Body of pancreas (tissue), 4 donors: ENCODE measurements around the gene THPO.

ENCODE experiments used
- POLR2A ChIP-seq, 3 donors: fragments of 450-650 bp; IDR thresholded peaks; one replicate each; pipeline ENCODE4 v1.6.1; 2016; ENCODE audit warnings: antibody characterized with exemption in 3 of 3, mild to moderate bottlenecking in 2 of 3
- TF ChIP-seq, protein P1 (sequence below), 7 experiments: fragments of 450-650 bp in 4 of 7; fragments of 200-600 bp in 3 of 7; sonication (generic) in 3 of 7; IDR thresholded peaks; one replicate each; pipeline ENCODE4 v1.5.1; 2016 to 2019; ENCODE audit warnings: antibody characterized with exemption in 7 of 7

DNA sequence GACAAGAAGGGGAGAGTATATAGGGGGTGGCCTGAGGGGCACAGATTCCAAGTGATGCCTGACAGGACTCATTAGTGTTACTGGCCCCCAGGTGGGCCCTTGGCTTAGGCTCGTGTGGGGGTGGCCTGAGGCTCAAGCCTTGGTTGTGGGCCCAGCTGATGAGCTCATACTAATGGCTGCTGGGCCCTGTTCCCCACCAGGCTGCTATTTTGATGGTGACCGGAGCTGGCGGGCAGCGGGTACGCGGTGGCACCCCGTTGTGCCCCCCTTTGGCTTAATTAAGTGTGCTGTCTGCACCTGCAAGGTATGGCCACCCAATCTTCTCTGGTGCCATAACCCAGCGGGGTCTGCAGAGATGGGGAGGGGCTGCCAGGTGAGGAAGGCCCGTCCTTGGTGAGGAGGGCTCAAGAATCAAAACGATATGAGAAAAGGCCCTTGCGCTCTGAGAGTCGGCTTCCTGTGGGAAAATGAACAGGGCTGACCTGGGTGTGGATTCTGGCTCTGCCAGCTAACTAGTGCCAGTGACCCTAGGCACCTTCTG lies 9.2 kb upstream of the THPO start:
- TF ChIP-seq, protein P1, sequence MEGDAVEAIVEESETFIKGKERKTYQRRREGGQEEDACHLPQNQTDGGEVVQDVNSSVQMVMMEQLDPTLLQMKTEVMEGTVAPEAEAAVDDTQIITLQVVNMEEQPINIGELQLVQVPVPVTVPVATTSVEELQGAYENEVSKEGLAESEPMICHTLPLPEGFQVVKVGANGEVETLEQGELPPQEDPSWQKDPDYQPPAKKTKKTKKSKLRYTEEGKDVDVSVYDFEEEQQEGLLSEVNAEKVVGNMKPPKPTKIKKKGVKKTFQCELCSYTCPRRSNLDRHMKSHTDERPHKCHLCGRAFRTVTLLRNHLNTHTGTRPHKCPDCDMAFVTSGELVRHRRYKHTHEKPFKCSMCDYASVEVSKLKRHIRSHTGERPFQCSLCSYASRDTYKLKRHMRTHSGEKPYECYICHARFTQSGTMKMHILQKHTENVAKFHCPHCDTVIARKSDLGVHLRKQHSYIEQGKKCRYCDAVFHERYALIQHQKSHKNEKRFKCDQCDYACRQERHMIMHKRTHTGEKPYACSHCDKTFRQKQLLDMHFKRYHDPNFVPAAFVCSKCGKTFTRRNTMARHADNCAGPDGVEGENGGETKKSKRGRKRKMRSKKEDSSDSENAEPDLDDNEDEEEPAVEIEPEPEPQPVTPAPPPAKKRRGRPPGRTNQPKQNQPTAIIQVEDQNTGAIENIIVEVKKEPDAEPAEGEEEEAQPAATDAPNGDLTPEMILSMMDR (IDR thresholded peaks at IDR 0.05): no peak
- no peak for TF ChIP-seq POLR2A (IDR thresholded peaks at IDR 0.05)
